DOHH2 (cell line): ENCODE data around the gene TMED7.

ENCODE experiments used
- H3F3A ChIP-seq: fragments of 200-600 bp; sonication (generic), shearing (Covaris generic); 2 replicates; pipeline ENCODE4 v1.6.0; 2016; ENCODE audit warnings: antibody characterized with exemption, mild to moderate bottlenecking; ENCODE audit not compliant: control insufficient read depth, insufficient read depth
- H3K27ac ChIP-seq: fragments of 200-600 bp; sonication (generic); 2 replicates; pipeline ENCODE4 v1.5.1; 2014; ENCODE audit warnings: low read depth, mild to moderate bottlenecking, low read length, moderate library complexity
- H3K27me3 ChIP-seq: fragments of 200-600 bp; sonication (generic); 2 replicates; pipeline ENCODE4 v1.6.1; 2014; ENCODE audit warnings: mild to moderate bottlenecking, low read length, mixed read lengths; ENCODE audit not compliant: control insufficient read depth
- H3K36me3 ChIP-seq: fragments of 200-600 bp; sonication (generic); 2 replicates; pipeline ENCODE4 v1.6.1; 2014; ENCODE audit warnings: mild to moderate bottlenecking, low read length, moderate library complexity, mixed read lengths; ENCODE audit not compliant: control insufficient read depth
- H3K4me1 ChIP-seq: fragments of 200-600 bp; sonication (generic); 2 replicates; pipeline ENCODE4 v1.6.1; 2014; ENCODE audit warnings: mild to moderate bottlenecking, low read length, mixed read lengths; ENCODE audit not compliant: control insufficient read depth
- H3K4me2 ChIP-seq: fragments of 200-600 bp; sonication (generic); 2 replicates; pipeline ENCODE4 v1.6.0; 2014; ENCODE audit warnings: mild to moderate bottlenecking, low read length, moderate library complexity
- H3K4me3 ChIP-seq: fragments of 200-600 bp; sonication (generic); 2 replicates; pipeline ENCODE4 v1.5.1; 2014; ENCODE audit warnings: mild to moderate bottlenecking, low read length, mixed read lengths
- H3K79me2 ChIP-seq: fragments of 200-600 bp; sonication (generic); 2 replicates; pipeline ENCODE4 v1.6.1; 2014; ENCODE audit warnings: mild to moderate bottlenecking, low read length, mixed read lengths; ENCODE audit not compliant: control insufficient read depth
- H3K9me2 ChIP-seq: fragments of 200-600 bp; sonication (generic); replicated peaks from 2 replicates; pipeline ENCODE4 v1.6.1; 2014; ENCODE audit warnings: mild to moderate bottlenecking, low read length, mixed read lengths; ENCODE audit not compliant: control insufficient read depth
- H3K9me3 ChIP-seq: fragments of 200-600 bp; sonication (generic); 2 replicates; pipeline ENCODE4 v1.6.1; 2014; ENCODE audit warnings: antibody characterized with exemption, low read length, mixed read lengths; ENCODE audit not compliant: control insufficient read depth, insufficient read depth
- H4K20me1 ChIP-seq: fragments of 200-600 bp; sonication (generic); 2 replicates; pipeline ENCODE4 v1.6.0; 2014; ENCODE audit warnings: low read depth, mild to moderate bottlenecking, antibody characterized with exemption, low read length, moderate library complexity; ENCODE audit not compliant: control insufficient read depth, insufficient read depth
- CTCF ChIP-seq: fragments of 200-600 bp; sonication (generic); IDR thresholded peaks from one replicate; pipeline ENCODE4 v1.5.1; 2014; ENCODE audit warnings: antibody characterized with exemption, mild to moderate bottlenecking, low read depth, low read length; ENCODE audit not compliant: poor library complexity, severe bottlenecking
- EZH2phosphoT487 ChIP-seq: fragments of 200-600 bp; sonication (generic); IDR thresholded peaks from 2 replicates; pipeline ENCODE4 v1.6.1; 2017; ENCODE audit warnings: borderline replicate concordance, mild to moderate bottlenecking, antibody characterized with exemption, low read length, moderate library complexity, mixed read lengths

The TMED7 gene

GRCh38 chr5:115583474-115583873, 42.4 kb downstream of the TMED7 start:
- H3K4me3 ChIP-seq, result no peak overlapping the region

GRCh38 chr5:115580941-115581340, 44.9 kb downstream of the TMED7 start:
- Histone ChIP-seq H3K36me3 (no peaks in the 10 kb centered on the region), H3K4me3 (no peak overlapping the region), H3K27me3 (no peaks in the 10 kb centered on the region), H3F3A (no peaks in the 10 kb centered on the region), H3K4me1 (peaks cover 11% of the 10 kb centered on the region), H3K79me2 (no peaks in the 10 kb centered on the region), H3K9me2 (no peaks in the 10 kb centered on the region), H3K27ac (no peak overlapping the region), H4K20me1 (no peaks in the 10 kb centered on the region), H3K4me2 (no peak overlapping the region), H3K9me3 (no peaks in the 10 kb centered on the region)
- TF ChIP-seq EZH2phosphoT487 (no peak), CTCF (no peak)

More at GRCh38 chr5:115583474-115583873, 42.4 kb downstream of the TMED7 start:
- TF ChIP-seq CTCF (no peak), EZH2phosphoT487 (no peak)
- Histone ChIP-seq H3K27ac (no peak overlapping the region), H3K79me2 (no peaks in the 10 kb centered on the region), H3F3A (no peaks in the 10 kb centered on the region), H3K9me3 (no peaks in the 10 kb centered on the region), H3K27me3 (no peaks in the 10 kb centered on the region), H3K9me2 (no peaks in the 10 kb centered on the region), H4K20me1 (no peaks in the 10 kb centered on the region), H3K4me1 (peaks cover 9% of the 10 kb centered on the region), H3K4me2 (no peak overlapping the region), H3K36me3 (no peaks in the 10 kb centered on the region)

- TF ChIP-seq EZH2phosphoT487 (no peak), CTCF (no peak)
- no peaks in the 10 kb centered on the region for H3K9me3 ChIP-seq
- peaks cover 12% of the 10 kb centered on the region for H3K4me1 ChIP-seq
- no peaks in the 10 kb centered on the region for H3K9me2 ChIP-seq
- H4K20me1 ChIP-seq, result no peaks in the 10 kb centered on the region
- no peaks in the 10 kb centered on the region for H3K27me3 ChIP-seq
- H3F3A ChIP-seq, result no peaks in the 10 kb centered on the region
- no peak overlapping the region for H3K4me2 ChIP-seq
- H3K4me3 ChIP-seq, result no peak overlapping the region
- no peaks in the 10 kb centered on the region for H3K36me3 ChIP-seq
- no peaks in the 10 kb centered on the region for H3K79me2 ChIP-seq
- H3K27ac ChIP-seq, result no peak overlapping the region
These were observed 46.1 kb downstream of the TMED7 start for GRCh38 chr5:115579747-115580173.
